A549 (cell line): ENCODE measurements around the gene FAM20A. TPM values are rescaled to one million over a fixed set of nuclear protein-coding genes. Genes with fewer than 3 reads are reported as not detected.

ENCODE experiments used
- ATAC-seq, 2 experiments: fragments of 200-7000 bp in 1 of 2; fragments of >200 bp in 1 of 2; cut with Nextera tagmentation in 1 of 2; cut with Tn5 transposase in 1 of 2; 3 replicates each; pipeline versions ENCODE4 v1.8.0 to v1.9.1; 2018 to 2020; ENCODE audit warnings: mild to moderate bottlenecking in 1 of 2, moderate library complexity in 1 of 2
- CTCF ChIA-PET: fragments of 300-600 bp; sonication (Branson Sonifier 250); formaldehyde crosslinking; extraction: SDS; loops from one replicate; lab custom pipeline; 2021; ENCODE audit warnings: antibody characterized with exemption, inconsistent platforms; lab: Yijun Ruan, JAX
- POLR2A ChIA-PET: fragments of 350-600 bp; formaldehyde crosslinking; extraction: SDS; loops from one replicate; lab custom pipeline; 2021; ENCODE audit warnings: antibody characterized with exemption, inconsistent platforms; lab: Yijun Ruan, JAX
- DNase-seq, 2 experiments: peaks; one replicate each; pipeline versions ENCODE4 v3.0.0 to v3.0.0-alpha.2; 2011 to 2016; ENCODE audit warnings: low read depth in 1 of 2, low spot score in 1 of 2
- FAIRE-seq: peaks from 2 replicates; lab custom pipeline; 2011; peaks lifted over from hg19 to GRCh38; lab: Jason Lieb, UNC
- H3K27ac ChIP-seq, 2 experiments: fragments of >200 bp; sonication (Bioruptor Twin); formaldehyde crosslinking; 3 replicates each; pipeline ENCODE4 v1.5.1; 2016 to 2017
- H3K4me1 ChIP-seq: fragments of >200 bp; sonication (Bioruptor Twin); formaldehyde crosslinking; 3 replicates; pipeline ENCODE4 v1.6.1; 2016
- H3K4me2 ChIP-seq: fragments of >200 bp; sonication (Bioruptor Twin); formaldehyde crosslinking; 3 replicates; pipeline ENCODE4 v1.6.1; 2016
- H3K4me3 ChIP-seq: fragments of >200 bp; sonication (Bioruptor Twin); formaldehyde crosslinking; 3 replicates; pipeline ENCODE4 v1.5.1; 2016
- H3K9me3 ChIP-seq: fragments of >200 bp; sonication (Bioruptor Twin); formaldehyde crosslinking; 3 replicates; pipeline ENCODE4 v1.6.1; 2016
- ATOH8 ChIP-seq: fragments of 250-450 bp; sonication (Bioruptor Pico); IDR thresholded peaks from 2 replicates; pipeline ENCODE4 v1.5.0; 2020; ENCODE audit warnings: low read depth, mild to moderate bottlenecking, moderate library complexity
- BHLHE40 ChIP-seq: IDR thresholded peaks from 2 replicates; pipeline ENCODE4 v1.6.1; 2012; ENCODE audit warnings: low read depth, low read length, inconsistent platforms
- CBX2 ChIP-seq: fragments of 200-600 bp; sonication (generic); IDR thresholded peaks from 2 replicates; pipeline ENCODE4 v1.6.1; 2016; ENCODE audit warnings: low read depth, mild to moderate bottlenecking, borderline replicate concordance
- CBX8 ChIP-seq: fragments of 200-600 bp; sonication (generic); IDR thresholded peaks from 2 replicates; pipeline ENCODE4 v1.6.1; 2016
- CHD2 ChIP-seq: fragments of 150-350 bp; IDR thresholded peaks from 2 replicates; pipeline ENCODE4 v1.6.1; 2014; ENCODE audit warnings: low read length; ENCODE audit not compliant: partially characterized antibody
- CTCF ChIP-seq: fragments of >200 bp; sonication (Bioruptor Twin); formaldehyde crosslinking; IDR thresholded peaks from 3 replicates; pipeline ENCODE4 v1.5.1; 2016
- EP300 ChIP-seq, 2 experiments: fragments of >200 bp; sonication (Bioruptor Twin); formaldehyde crosslinking; IDR thresholded peaks; 2 replicates in 1 of 2; 3 replicates in 1 of 2; pipeline ENCODE4 v1.6.1; 2016 to 2017
- GATA3 ChIP-seq: IDR thresholded peaks from 2 replicates; pipeline ENCODE4 v1.6.1; 2012; ENCODE audit warnings: borderline replicate concordance
- HEYL ChIP-seq: fragments of 250-450 bp; sonication (Bioruptor Pico); IDR thresholded peaks from 2 replicates; pipeline ENCODE4 v1.8.0; 2021; ENCODE audit warnings: mild to moderate bottlenecking, moderate library complexity
- HMGXB4 ChIP-seq: fragments of 250-450 bp; sonication (Bioruptor Pico); IDR thresholded peaks from 2 replicates; pipeline ENCODE4 v1.5.0; 2021; ENCODE audit warnings: mild to moderate bottlenecking, moderate library complexity, borderline replicate concordance
- HOXA7 ChIP-seq: fragments of 250-450 bp; sonication (Bioruptor Pico); IDR thresholded peaks from 2 replicates; pipeline ENCODE4 v1.5.0; 2020; ENCODE audit warnings: mild to moderate bottlenecking, moderate library complexity
- HOXB5 ChIP-seq: fragments of 250-450 bp; sonication (Bioruptor Pico); IDR thresholded peaks from 2 replicates; pipeline ENCODE4 v1.5.0; 2020; ENCODE audit warnings: mild to moderate bottlenecking, moderate library complexity
- MAFK ChIP-seq: fragments of 450-650 bp; IDR thresholded peaks from 2 replicates; pipeline ENCODE4 v1.6.1; 2014; ENCODE audit not compliant: partially characterized antibody
- MAZ ChIP-seq: fragments of 150-350 bp; IDR thresholded peaks from 2 replicates; pipeline ENCODE4 v1.6.1; 2014; ENCODE audit warnings: antibody characterized with exemption, low read depth, low read length, borderline replicate concordance
- MYC ChIP-seq: IDR thresholded peaks from 2 replicates; pipeline ENCODE4 v1.6.1; 2012; ENCODE audit warnings: mild to moderate bottlenecking, inconsistent platforms, low read length, improper control_type of control experiment, borderline replicate concordance
- PHF8 ChIP-seq: fragments of 200-600 bp; sonication (generic); IDR thresholded peaks from 2 replicates; pipeline ENCODE4 v1.6.1; 2016; ENCODE audit warnings: low read depth, mild to moderate bottlenecking, antibody characterized with exemption, moderate library complexity, borderline replicate concordance
- RFX5 ChIP-seq: fragments of 450-650 bp; IDR thresholded peaks from 2 replicates; pipeline ENCODE4 v1.7.1; 2014; ENCODE audit warnings: antibody characterized with exemption, mild to moderate bottlenecking, moderate library complexity
- SMC3 ChIP-seq: fragments of >200 bp; sonication (Bioruptor Twin); formaldehyde crosslinking; IDR thresholded peaks from 3 replicates; pipeline ENCODE4 v1.6.1; 2018; ENCODE audit warnings: inconsistent platforms
- SREBF2 ChIP-seq: fragments of 450-650 bp; IDR thresholded peaks from 2 replicates; pipeline ENCODE4 v1.6.1; 2014; ENCODE audit warnings: mild to moderate bottlenecking, moderate library complexity
- USF2 ChIP-seq: fragments of 450-650 bp; IDR thresholded peaks from 2 replicates; pipeline ENCODE4 v1.6.1; 2014; ENCODE audit warnings: antibody characterized with exemption
- WGBS: methylation state at CpG from one replicate; pipeline ENCODE4 v1.1.6; 2017; ENCODE audit errors: missing lambda C conversion rate; 5-methylcytosine and 5-hydroxymethylcytosine counted together
- polyA plus RNA-seq, 4 experiments: library from polyadenylated mRNA; depleted of rRNA in 3 of 4; stranded (reverse); fragments of >200 nt; fragmentation: RNase III in 1 of 4; extraction: RNeasy Plus Mini Kit Qiagen cat#74134 plus additional on column Dnase treatment in 1 of 4; gene quantifications; 2 replicates in 3 of 4; 3 replicates in 1 of 4; pipeline ENCODE4 v1.2.3, GENCODE V29; 2011 to 2017

FAM20A gene
- polyA plus RNA-seq, 2 of the 4 experiments (the other 2 are of a cell fraction): 0.05 to 0.09 TPM

- WGBS: 79% methylated on average over 4 of the region's 4 CpGs
- no peaks in the 10 kb centered on the region for H3K9me3 ChIP-seq
- no peak overlapping the region for H3K27ac ChIP-seq
- H3K4me1 ChIP-seq: no peaks in the 10 kb centered on the region
- CTCF ChIA-PET: interaction anchor here (1.2 to 1.3 kb wide), 2 partner anchors 13 to 58 kb away, joined by 3 read pairs; no protein-coding TSS in a partner anchor
- ATAC-seq (no peak), DNase-seq (no peak), FAIRE-seq (no peak)
- no peak overlapping the region for H3K4me2 ChIP-seq
- no peak overlapping the region for H3K4me3 ChIP-seq
- TF ChIP-seq EP300 (IDR thresholded peaks at IDR 0.05): no peak
- no peak for TF ChIP-seq CHD2
- TF ChIP-seq RFX5: no peak
- no peak for TF ChIP-seq BHLHE40
- no peak for TF ChIP-seq CBX2
- no peak for TF ChIP-seq SMC3
- TF ChIP-seq HOXA7 (CRISPR knock-in tag): no peak
- TF ChIP-seq GATA3: no peak
- TF ChIP-seq SREBF2: no peak
- TF ChIP-seq HOXB5: no peak
- TF ChIP-seq MYC: no peak
- TF ChIP-seq ATOH8 (CRISPR knock-in tag): no peak
- no peak for TF ChIP-seq MAZ
- no peak for TF ChIP-seq CTCF
- TF ChIP-seq HMGXB4 (CRISPR knock-in tag): no peak
- POLR2A ChIA-PET: no interaction called here
These were observed 44.6 kb downstream of the FAM20A start for GRCh38 chr17:68556551-68556950.

- H3K4me3 ChIP-seq: no peak overlapping the region
- POLR2A ChIA-PET: no interaction called here
- TF ChIP-seq USF2: no peak
- no peak for TF ChIP-seq HEYL (CRISPR knock-in tag)
- no peak for TF ChIP-seq MAFK
- TF ChIP-seq CBX8: no peak
- no peak for TF ChIP-seq HOXA7 (CRISPR knock-in tag)
- TF ChIP-seq PHF8: no peak
- TF ChIP-seq CHD2: no peak
- TF ChIP-seq, all 56 proteins: peak for 0
- no peak for DNase-seq
- 83% methylated on average over 12 of the region's 12 CpGs for WGBS
- no peak overlapping the region for H3K27ac ChIP-seq
- no peak overlapping the region for H3K4me2 ChIP-seq
- H3K4me1 ChIP-seq: peaks cover 13% of the 10 kb centered on the region; the same call in 2 of the 3 replicates
- CTCF ChIA-PET: interaction anchor here (1.3 kb wide), 1 partner anchor 85 kb away, joined by 3 read pairs; no protein-coding TSS in a partner anchor
- FAIRE-seq: no peak
- H3K9me3 ChIP-seq: no peaks in the 10 kb centered on the region
- ATAC-seq: no peak
These were observed 56.9 kb downstream of the FAM20A start for GRCh38 chr17:68544111-68544915.
